ENCODE results near the gene ASCC1.

The ASCC1 gene

GRCh38 chr10:72088889-72089575 lies 127.0 kb downstream of the ASCC1 start:
- Histone ChIP-seq H3K9me3 (replicated peaks; ENCODE audit: insufficient read depth, low read length) (no peaks in the 10 kb centered on the region), H4K20me1 (ENCODE audit: insufficient read depth, low read length) (no peaks in the 10 kb centered on the region), H3K4me1 (ENCODE audit: low read length) (no peaks in the 10 kb centered on the region), H3K27ac (ENCODE audit: low read length) (no peak overlapping the region), H3K9me2 (replicated peaks; ENCODE audit: insufficient read depth, low read length) (no peaks in the 10 kb centered on the region), H3K79me2 (ENCODE audit: low read length) (no peaks in the 10 kb centered on the region), H3K4me3 (ENCODE audit: low read length) (no peak overlapping the region), H2AFZ (ENCODE audit: low read length) (no peak overlapping the region), H3F3A (ENCODE audit: insufficient read depth, low read length) (no peaks in the 10 kb centered on the region), H3K9ac (ENCODE audit: low read length) (no peak overlapping the region), H3K36me3 (replicated peaks; ENCODE audit: insufficient read depth, low read length) (no peaks in the 10 kb centered on the region), H3K27me3 (replicated peaks; ENCODE audit: insufficient read depth, low read length) (peaks cover 10% of the 10 kb centered on the region; the same call in 1 of the 2 replicates), H3K4me2 (ENCODE audit: low read depth, low read length) (no peak overlapping the region)
- TF ChIP-seq EZH2 (optimal IDR thresholded peaks at IDR 0.05; ENCODE audit: low read depth, low read length) (no peak), EZH2phosphoT487 (IDR thresholded peaks at IDR 0.05; ENCODE audit: low read length) (no peak), CTCF (IDR thresholded peaks at IDR 0.05; ENCODE audit: low read length) (no peak)
- no peak for DNase-seq

GRCh38 chr10:72087969-72088888 lies 127.8 kb downstream of the ASCC1 start, which contains the start of gene SPOCK2:
Gene SPOCK2, minus strand, starts transcription at chr10:72088551. Its CDS starts 223 bp downstream, at chr10:72088328.
- no peaks in the 10 kb centered on the region for H3F3A ChIP-seq (ENCODE audit: insufficient read depth, low read length)
- H3K9ac ChIP-seq (ENCODE audit: low read length) = peak within 1 kb of the TSS; percentile 16; the same call in 1 of the 2 replicates
- TF ChIP-seq EZH2 (optimal IDR thresholded peaks at IDR 0.05; ENCODE audit: low read depth, low read length) (no peak), EZH2phosphoT487 (IDR thresholded peaks at IDR 0.05; ENCODE audit: low read length) (no peak), CTCF (IDR thresholded peaks at IDR 0.05; ENCODE audit: low read length) (no peak)
- no peaks in the 10 kb centered on the region for H3K4me1 ChIP-seq (ENCODE audit: low read length)
- no peaks in the 10 kb centered on the region for H3K9me2 ChIP-seq (replicated peaks; ENCODE audit: insufficient read depth, low read length)
- H3K9me3 ChIP-seq (replicated peaks; ENCODE audit: insufficient read depth, low read length) = no peaks in the 10 kb centered on the region
- H2AFZ ChIP-seq (ENCODE audit: low read length) = 0 out of 2 replicates have a peak within 1 kb of the TSS, but pooled peaks have one; percentile 35
- no peak for DNase-seq
- H3K4me3 ChIP-seq (ENCODE audit: low read length) = peak within 1 kb of the TSS; percentile 49; the same call in 1 of the 2 replicates
- no peaks in the 10 kb centered on the region for H3K79me2 ChIP-seq (ENCODE audit: low read length)
- H3K36me3 ChIP-seq (replicated peaks; ENCODE audit: insufficient read depth, low read length) = no peaks in the 10 kb centered on the region
- H4K20me1 ChIP-seq (ENCODE audit: insufficient read depth, low read length) = no peaks in the 10 kb centered on the region
- no peak within 1 kb of the TSS for H3K27ac ChIP-seq (ENCODE audit: low read length)
- peak within 1 kb of the TSS; percentile 55; the same call in 1 of the 2 replicates for H3K4me2 ChIP-seq (ENCODE audit: low read depth, low read length)
- H3K27me3 ChIP-seq (replicated peaks; ENCODE audit: insufficient read depth, low read length) = peaks cover 10% of the 10 kb centered on the region; the same call in 1 of the 2 replicates

GRCh38 chr10:72087392-72087968 lies 128.6 kb downstream of the ASCC1 start:
- Histone ChIP-seq H3K27ac (ENCODE audit: low read length) (no peak overlapping the region), H3K4me2 (ENCODE audit: low read depth, low read length) (peak overlapping the region; percentile 55; the same call in 1 of the 2 replicates), H3F3A (ENCODE audit: insufficient read depth, low read length) (no peaks in the 10 kb centered on the region), H4K20me1 (ENCODE audit: insufficient read depth, low read length) (no peaks in the 10 kb centered on the region), H3K9ac (ENCODE audit: low read length) (peak overlapping the region; percentile 16; the same call in 1 of the 2 replicates), H3K4me3 (ENCODE audit: low read length) (peak overlapping the region; percentile 49; the same call in 1 of the 2 replicates), H3K9me3 (replicated peaks; ENCODE audit: insufficient read depth, low read length) (no peaks in the 10 kb centered on the region), H3K27me3 (replicated peaks; ENCODE audit: insufficient read depth, low read length) (peaks cover 10% of the 10 kb centered on the region; the same call in 1 of the 2 replicates), H3K36me3 (replicated peaks; ENCODE audit: insufficient read depth, low read length) (no peaks in the 10 kb centered on the region), H3K4me1 (ENCODE audit: low read length) (no peaks in the 10 kb centered on the region), H2AFZ (ENCODE audit: low read length) (0 out of 2 replicates have a peak overlapping the region, but pooled peaks have one; percentile 35), H3K79me2 (ENCODE audit: low read length) (no peaks in the 10 kb centered on the region), H3K9me2 (replicated peaks; ENCODE audit: insufficient read depth, low read length) (no peaks in the 10 kb centered on the region)
- no peak for DNase-seq
- TF ChIP-seq CTCF (IDR thresholded peaks at IDR 0.05; ENCODE audit: low read length) (no peak), EZH2 (optimal IDR thresholded peaks at IDR 0.05; ENCODE audit: low read depth, low read length) (no peak), EZH2phosphoT487 (IDR thresholded peaks at IDR 0.05; ENCODE audit: low read length) (no peak)
